ENCODE results near the gene FBXW7.

Gene FBXW7

GRCh38 chr4:152510349-152511147, 25.3 kb downstream of the FBXW7 start:
- no peak for DNase-seq (ENCODE audit: low read depth)

GRCh38 chr4:152509595-152510225, 26.2 kb downstream of the FBXW7 start:
- no peak for DNase-seq (ENCODE audit: low read depth)

DNA sequence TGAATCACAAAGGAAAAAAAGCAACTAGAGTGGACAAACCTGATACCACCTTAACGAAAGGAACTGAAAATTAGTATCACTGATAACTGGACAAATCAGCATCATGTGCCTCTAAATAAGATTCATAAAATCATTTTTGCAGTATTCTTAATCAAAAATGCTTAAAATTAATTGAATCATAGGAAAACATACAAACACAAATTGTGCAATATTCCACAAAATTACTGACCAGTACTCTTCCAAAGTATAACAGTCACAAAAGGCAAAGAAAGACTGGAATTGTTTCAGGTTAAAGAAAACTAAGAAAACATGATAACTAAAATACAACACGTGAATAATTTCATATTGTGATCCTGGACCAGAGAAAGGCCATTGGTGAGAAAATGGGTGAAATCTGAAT, 27.1 kb downstream of the FBXW7 start:
- DNase-seq (ENCODE audit: low read depth): no peak

DNA sequence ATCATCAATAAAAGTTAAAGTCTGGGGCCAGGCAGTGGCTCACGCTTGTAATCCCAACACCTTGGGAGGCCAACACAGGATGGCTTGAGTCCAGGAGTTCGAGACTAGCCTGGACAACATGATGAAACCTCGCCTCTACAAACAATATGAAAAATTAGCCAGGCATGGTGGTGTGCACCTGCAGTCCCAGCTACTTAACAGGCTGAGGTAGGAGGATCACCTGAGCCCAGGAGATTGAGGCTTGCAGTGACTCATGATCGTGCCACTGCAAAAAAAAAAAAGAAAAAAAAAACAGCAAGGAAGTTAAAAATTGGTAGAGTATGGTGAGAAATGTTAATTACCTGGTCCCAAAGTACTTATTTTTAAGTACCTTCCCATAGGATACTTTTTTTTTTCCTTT, 27.5 kb downstream of the FBXW7 start:
- DNase-seq (ENCODE audit: low read depth): no peak

- DNase-seq (ENCODE audit: low read depth): no peak
These were observed 32.1 kb downstream of the FBXW7 start for GRCh38 chr4:152503653-152504290.

DNA sequence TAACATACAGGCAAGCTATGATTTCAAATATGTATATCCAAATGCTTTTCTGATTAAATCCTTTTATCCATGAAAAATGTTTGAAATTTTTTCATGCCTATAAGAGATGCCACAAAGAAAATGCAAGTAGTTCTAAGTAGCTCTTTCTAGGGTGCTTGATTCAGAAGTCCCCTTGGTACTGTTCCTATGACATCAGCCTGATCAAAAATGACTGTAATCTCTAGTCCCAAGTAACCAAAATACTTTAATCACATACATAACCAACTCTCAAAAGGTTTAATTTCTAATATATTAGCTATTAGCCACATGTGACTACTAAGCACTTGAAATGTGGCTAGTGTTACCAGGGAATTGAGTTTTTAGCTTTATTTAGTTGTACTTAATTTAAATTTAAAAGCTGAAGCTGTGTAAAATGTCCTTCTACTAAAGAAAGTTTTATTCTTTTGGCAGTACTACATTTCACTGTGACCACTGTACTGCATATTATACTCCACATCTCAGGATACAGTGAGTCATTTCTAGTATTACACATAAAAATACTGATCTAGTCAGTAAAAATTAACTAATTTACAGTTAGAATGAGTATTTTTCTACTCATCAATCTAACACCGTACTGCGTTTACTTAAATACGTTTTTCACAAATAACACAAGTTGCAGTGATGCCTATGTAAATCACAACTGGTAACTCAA, 33.9 kb downstream of the FBXW7 start:
- DNase-seq (ENCODE audit: low read depth): no peak

DNA sequence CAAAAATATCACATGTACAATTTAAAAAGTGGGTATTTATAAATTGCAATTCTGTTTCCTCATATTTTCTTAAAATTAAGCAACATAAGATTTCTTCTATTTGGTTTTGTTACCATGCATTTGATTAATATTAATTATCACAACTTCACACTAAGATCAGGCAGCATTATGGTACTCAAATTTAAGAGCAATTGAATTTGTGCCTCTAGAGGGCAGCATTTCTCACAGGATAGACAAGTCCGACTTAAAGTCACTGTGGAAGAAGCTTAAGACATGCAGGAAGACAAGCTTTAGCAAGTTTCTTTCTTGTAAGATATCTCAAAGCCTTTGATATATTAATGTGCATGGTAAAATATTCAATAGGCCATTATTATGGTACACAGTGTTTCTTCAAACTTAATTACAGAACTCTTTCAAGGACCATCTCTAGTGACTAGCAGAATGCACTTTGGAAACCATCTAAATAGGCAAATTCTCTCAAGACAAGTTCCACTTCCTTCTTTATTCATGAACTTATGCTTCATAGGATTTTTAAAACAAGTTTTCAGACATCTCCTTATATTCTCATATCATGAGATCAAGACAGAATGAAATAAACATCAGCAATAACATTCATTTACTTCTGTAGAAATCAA, 35.0 kb downstream of the FBXW7 start:
- peak; percentile 58 for DNase-seq (ENCODE audit: low read depth)

DNA sequence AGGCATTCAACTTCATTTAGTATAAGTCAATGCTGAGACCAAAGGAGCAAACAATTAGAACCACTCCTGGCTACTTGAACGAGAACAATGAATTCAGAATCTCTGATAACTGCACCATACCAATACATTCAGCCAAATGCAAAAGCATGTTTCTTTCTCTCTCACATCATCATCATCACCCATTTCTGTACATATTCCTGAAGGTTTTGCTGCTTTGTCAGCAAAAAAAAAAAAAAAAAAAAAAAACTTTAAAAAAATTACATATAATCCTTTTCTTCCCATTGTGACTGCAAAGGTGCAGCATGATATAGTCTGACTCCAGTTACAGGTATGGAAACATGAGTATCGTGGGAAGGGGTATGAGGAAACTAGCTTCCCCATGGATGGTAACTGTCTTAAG, 35.6 kb downstream of the FBXW7 start:
- no peak for DNase-seq (ENCODE audit: low read depth)

GRCh38 chr4:152499344-152499743, 36.5 kb downstream of the FBXW7 start:
- DNase-seq (ENCODE audit: low read depth): no peak

DNA sequence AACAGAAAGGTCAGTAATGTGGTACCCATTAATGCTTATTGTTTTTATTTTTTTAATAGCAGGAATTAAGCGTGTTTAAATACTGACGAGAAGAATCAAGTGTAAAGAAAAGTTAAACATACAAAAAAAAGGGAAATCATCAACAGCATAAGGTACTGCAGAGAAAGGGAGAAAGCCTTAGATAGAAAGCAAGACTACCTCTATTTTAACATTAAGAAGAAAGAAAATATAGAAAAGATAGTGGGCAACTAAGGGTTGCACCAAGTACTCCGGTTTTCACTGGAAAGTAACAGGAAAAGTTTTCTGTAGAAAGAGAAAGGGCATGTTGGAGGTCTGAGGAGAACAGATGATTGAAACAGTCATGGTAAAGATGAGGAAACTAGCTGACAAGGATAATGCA, 41.9 kb downstream of the FBXW7 start:
- DNase-seq (ENCODE audit: low read depth): no peak

GRCh38 chr4:152488246-152488645, 47.6 kb downstream of the FBXW7 start:
- no peak for DNase-seq (ENCODE audit: low read depth)

GRCh38 chr4:152486429-152487389, 49.2 kb downstream of the FBXW7 start:
- no peak for DNase-seq (ENCODE audit: low read depth)

- DNase-seq (ENCODE audit: low read depth): peak; percentile 56
These were observed 50.1 kb downstream of the FBXW7 start for GRCh38 chr4:152485726-152486276.

DNA sequence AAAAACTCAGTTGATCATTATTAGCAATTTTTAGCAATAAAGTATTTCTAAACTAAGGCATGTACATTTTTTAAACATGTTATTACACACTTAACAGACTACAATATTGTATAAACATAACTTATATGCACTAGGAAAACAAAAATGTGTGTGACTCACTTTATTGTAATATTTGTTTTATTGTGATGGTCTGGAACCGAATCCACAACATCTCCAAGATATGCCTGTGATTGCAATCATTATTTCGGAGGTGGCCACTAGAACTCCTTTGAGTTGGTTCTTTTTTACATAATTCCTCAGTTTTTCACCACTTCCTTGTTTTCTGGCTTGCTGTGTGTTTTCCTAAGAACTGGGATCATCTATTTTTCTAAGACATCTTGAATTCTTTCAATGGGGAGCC, 53.7 kb downstream of the FBXW7 start:
- DNase-seq (ENCODE audit: low read depth): no peak

- no peak for DNase-seq (ENCODE audit: low read depth)
These were observed 55.0 kb downstream of the FBXW7 start for GRCh38 chr4:152480901-152481300.

DNA sequence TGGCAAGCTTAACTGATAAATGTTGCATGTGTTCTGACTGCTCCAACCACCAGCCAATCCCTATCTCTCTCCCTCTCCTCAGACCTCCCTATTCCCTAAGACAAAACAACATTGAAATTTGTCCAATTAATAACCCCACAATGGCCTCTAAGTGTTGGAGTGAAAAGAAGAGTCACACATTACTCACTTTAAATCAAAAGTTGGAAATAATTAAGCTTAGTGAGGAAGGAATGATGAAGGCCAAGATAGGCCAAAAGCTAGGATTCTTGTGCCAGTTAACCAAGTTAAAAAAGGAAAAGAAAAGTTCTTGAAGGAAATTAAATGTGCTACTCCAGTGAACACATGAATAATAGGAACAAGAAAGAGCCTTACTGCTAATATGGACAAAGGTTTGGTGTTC, 55.6 kb downstream of the FBXW7 start:
- DNase-seq (ENCODE audit: low read depth): no peak

DNA sequence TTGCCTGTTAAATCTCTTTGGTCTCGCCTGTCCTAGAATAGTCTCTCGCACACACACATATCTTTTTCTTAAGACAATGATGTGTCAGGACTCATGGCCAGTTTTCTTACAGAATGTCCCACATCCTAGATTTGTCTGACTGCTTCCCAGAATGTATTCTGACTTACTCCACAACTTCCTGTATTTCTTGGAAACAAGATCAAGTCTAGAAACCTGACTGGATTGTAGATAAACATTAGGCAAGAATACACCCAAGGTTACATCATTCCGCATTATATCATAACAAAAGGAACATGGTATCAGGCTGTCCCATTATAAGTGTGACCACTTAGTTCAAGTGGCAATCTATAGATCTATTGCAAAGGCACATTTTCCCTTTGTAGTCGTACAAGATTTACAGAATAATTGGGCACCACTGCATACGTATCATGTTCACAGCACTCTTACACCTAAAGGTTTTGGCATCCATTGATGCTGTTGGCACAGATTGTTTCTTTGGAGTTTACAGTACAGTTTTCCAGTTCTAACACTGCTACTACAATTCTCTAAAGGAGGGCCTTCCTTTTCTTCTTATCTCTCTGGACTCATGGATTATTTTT, 56.4 kb downstream of the FBXW7 start:
- DNase-seq (ENCODE audit: low read depth): no peak

DNA sequence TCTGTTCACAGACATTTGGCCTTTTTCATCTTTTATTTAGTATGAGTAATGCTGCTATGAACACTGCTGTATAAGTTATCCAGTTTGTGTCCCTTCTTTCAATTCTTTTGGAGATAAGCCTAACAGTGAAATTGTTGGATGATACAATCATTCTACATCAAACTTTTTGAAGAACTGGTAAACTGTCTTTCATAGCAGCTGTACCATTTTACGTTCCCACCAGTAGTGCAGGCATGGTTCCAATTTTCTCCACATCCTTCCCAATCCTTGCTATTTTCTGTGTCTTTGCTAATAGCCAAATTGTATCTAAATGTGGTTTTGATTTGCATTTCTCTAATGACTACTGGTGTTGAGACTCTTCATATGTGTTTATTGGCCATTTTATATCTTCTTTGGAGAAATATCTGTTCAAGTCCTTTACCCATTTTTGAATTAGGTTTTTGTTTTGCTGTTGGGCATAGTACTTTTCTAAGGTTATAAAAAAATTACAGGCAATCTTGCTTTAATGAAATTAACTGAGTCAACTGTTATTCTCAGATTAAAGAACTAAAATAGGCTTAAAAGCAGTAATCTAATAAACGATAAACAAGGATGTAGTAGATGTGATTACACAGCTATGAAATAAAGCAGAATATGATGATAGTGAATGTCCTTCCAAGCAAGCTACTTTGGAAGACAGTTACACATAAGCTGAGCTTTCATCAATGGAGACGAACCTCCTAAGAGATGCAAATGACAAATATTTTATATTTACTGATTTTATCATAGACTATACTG, 57.2 kb downstream of the FBXW7 start:
- no peak for DNase-seq (ENCODE audit: low read depth)

GRCh38 chr4:152476796-152477195, 59.1 kb downstream of the FBXW7 start:
- no peak for DNase-seq (ENCODE audit: low read depth)

Data from HS-5 (cell line).